Adrenal gland (tissue), 12 donors: ENCODE measurements around the gene NPEPL1. TPM values are rescaled to one million over a fixed set of nuclear protein-coding genes. Genes with fewer than 3 reads are reported as not detected.
A peak's percentile ranks its signal among the peaks of the same experiment; 100 is the strongest.

Source experiments
- DNase-seq, 7 donors: peaks; one replicate each; pipeline ENCODE4 v3.0.0-alpha.2; 2019 to 2020
- H3K27ac ChIP-seq, 5 donors: fragments of 200-600 bp; sonication (generic) in 4 of 5; 1 replicate in 3 of 5; 2 replicates in 2 of 5; pipeline versions ENCODE4 v1.5.1 to v1.8.0; 2016 to 2020; ENCODE audit warnings: mild to moderate bottlenecking in 1 of 5
- H3K27me3 ChIP-seq: fragments of 200-600 bp; 2 replicates; pipeline ENCODE4 v1.8.0; 2021
- H3K36me3 ChIP-seq, 2 donors: fragments of 200-600 bp; replicated peaks in 1 of 2; 1 replicate in 1 of 2; 2 replicates in 1 of 2; pipeline versions ENCODE4 v1.5.1 to v1.8.0; 2018 to 2022
- H3K4me1 ChIP-seq, 2 donors: fragments of 200-600 bp; replicated peaks in 1 of 2; 1 replicate in 1 of 2; 2 replicates in 1 of 2; pipeline versions ENCODE4 v1.5.1 to v1.8.0; 2018 to 2021
- H3K4me3 ChIP-seq, 4 donors: fragments of 200-600 bp; sonication (generic) in 3 of 4; one replicate each; pipeline ENCODE4 v1.5.1; 2016 to 2018
- H3K9me3 ChIP-seq, 3 donors: fragments of 200-600 bp; sonication (generic) in 1 of 3; replicated peaks in 1 of 3; 1 replicate in 2 of 3; 2 replicates in 1 of 3; pipeline versions ENCODE4 v1.5.1 to v1.8.0; 2016 to 2021
- CTCF ChIP-seq, 6 experiments: fragments of 450-650 bp in 4 of 6; fragments of 200-600 bp in 2 of 6; sonication (generic) in 1 of 6; IDR thresholded peaks; 1 replicate in 5 of 6; 2 replicates in 1 of 6; pipeline versions ENCODE4 v1.5.1 to v1.8.0; 2016 to 2021; ENCODE audit warnings: antibody characterized with exemption in 6 of 6, mild to moderate bottlenecking in 2 of 6, moderate library complexity in 1 of 6
- POLR2A ChIP-seq, 2 donors: fragments of 450-650 bp; IDR thresholded peaks; one replicate each; pipeline ENCODE4 v1.6.1; 2017; ENCODE audit warnings: antibody characterized with exemption in 2 of 2, mild to moderate bottlenecking in 2 of 2, moderate library complexity in 1 of 2
- WGBS, 4 donors: extraction: QIAGEN DNeasy Blood & Tissue Kit in 2 of 4; methylation state at CpG; one replicate each; pipeline versions ENCODE4 v1.1.5 to v1.1.7; 2013 to 2017; 5-methylcytosine and 5-hydroxymethylcytosine counted together
- intact Hi-C, 2 donors: fragments of 100-400 bp; cut with DNase I; formaldehyde crosslinking; loops; one replicate each; pipeline versions ENCODE4 v1.14.1 to v1.15.0; 2022 to 2023
- polyA plus RNA-seq, 3 donors: library from polyadenylated mRNA; stranded (reverse); fragments of 200-250 nt in 2 of 3; fragments of 350-450 nt in 1 of 3; fragmentation: Illumina TruSeq in 1 of 3; extraction: RNeasy Lipid Tissue Mini Kit (QIAGEN cat#74804) in 1 of 3; gene quantifications; one replicate each; pipeline ENCODE4 v1.2.3, GENCODE V29; 2013 to 2014
- total RNA-seq, 9 donors: library from RNA; depleted of rRNA in 4 of 9; stranded (reverse); fragments of >200 nt in 4 of 9; fragments of 120-200 nt in 1 of 9; fragmentation: NEBNext Ultra II Directional in 1 of 9; extraction: Animal tissue kit (Norgen Biotek cat#: 25700) in 1 of 9; gene quantifications; one replicate each; pipeline versions ENCODE4 v1.1.0 to v1.2.4, GENCODE V29; 2013 to 2023
- donor health status: healthy with polysubstance abuse.
- donor health status: Bipolar disorder and iron deficiency.
- donor health status: DM: yes; HTN: yes; CAD: no.
- donor health status: DM: no; HTN: no; CAD: no.
- donor health status: DM: no; HTN: no; CAD: no.
- donor health status: DM: yes; HTN: yes; CAD: no.

Gene NPEPL1
- total and polyA plus RNA-seq, 12 donors, result 9.3 to 158 (median 35.2) TPM

GRCh38 chr20:58693226-58694006 lies 816 bp downstream of the NPEPL1 start:
- H3K4me1 ChIP-seq, result peaks cover 10 to 25% of the 10 kb centered on the region in 2 donors

GRCh38 chr20:58694241-58695083 lies 1.9 kb downstream of the NPEPL1 start:
- intact Hi-C loops, result loop anchor here in 1 of 2 donors (5.0 kb wide), 1 partner anchor 47 kb away; no protein-coding TSS in a partner anchor
- WGBS, 4 donors, result 94 to 95% (median 95%) methylated on average over 30 to 33 of the region's 33 CpGs
- Histone ChIP-seq H3K4me3 (no peak overlapping the region), H3K36me3 (peaks cover 0 to 41% of the 10 kb centered on the region in 2 donors), H3K9me3 (no peaks in the 10 kb centered on the region), H3K4me1 (peaks cover 10 to 25% of the 10 kb centered on the region in 2 donors), H3K27me3 (no peaks in the 10 kb centered on the region), H3K27ac (no peak overlapping the region)
- TF ChIP-seq POLR2A (IDR thresholded peaks at IDR 0.05) (no peak), CTCF (IDR thresholded peaks at IDR 0.05) (no peak)
- DNase-seq, result peak in 3 of 7 donors; percentile 14 to 51 (median 22)

More at GRCh38 chr20:58693226-58694006, 816 bp downstream of the NPEPL1 start:
- no peaks in the 10 kb centered on the region for H3K27me3 ChIP-seq
- intact Hi-C loops, result loop anchor here in 1 of 2 donors (5.0 kb wide), 1 partner anchor 46 kb away; no protein-coding TSS in a partner anchor
- WGBS, 4 donors, result 46 to 79% (median 49%) methylated on average over 9 to 51 of the region's 51 CpGs
- peak overlapping the region in 2 of 4 donors; percentile 9 to 60 for H3K4me3 ChIP-seq
- peak in 6 of 7 donors; percentile 22 to 56 (median 32) for DNase-seq
- peaks cover 0 to 30% of the 10 kb centered on the region in 2 donors for H3K36me3 ChIP-seq
- peak overlapping the region in 3 of 5 donors; percentile 37 to 98 (median 47) for H3K27ac ChIP-seq
- TF ChIP-seq CTCF (IDR thresholded peaks at IDR 0.05) (no peak), POLR2A (IDR thresholded peaks at IDR 0.05) (no peak)
- H3K9me3 ChIP-seq, result no peaks in the 10 kb centered on the region

- intact Hi-C loops, result no loop called here
- Histone ChIP-seq H3K27ac (no peak overlapping the region), H3K36me3 (peaks cover 0 to 46% of the 10 kb centered on the region in 2 donors), H3K4me3 (no peak overlapping the region), H3K4me1 (peaks cover 10 to 25% of the 10 kb centered on the region in 2 donors), H3K27me3 (no peaks in the 10 kb centered on the region), H3K9me3 (no peaks in the 10 kb centered on the region)
- 84 to 95% (median 93%) methylated on average over 8 to 9 of the region's 9 CpGs for WGBS, 4 donors
- TF ChIP-seq POLR2A (IDR thresholded peaks at IDR 0.05) (no peak), CTCF (IDR thresholded peaks at IDR 0.05) (no peak)
- DNase-seq, result peak in 2 of 7 donors; percentile 7 to 10
These were observed 2.6 kb downstream of the NPEPL1 start for GRCh38 chr20:58695084-58695722.
